Nephron progenitor cell (in vitro differentiated cells): Measurements from ENCODE around the gene LDLRAP1.

Source experiments
- DNase-seq: peaks from one replicate; pipeline ENCODE4 v3.0.0; 2021
- H3K27ac Mint-ChIP-seq: 2 replicates; pipeline ENCODE4 v1.8.0; 2021; ENCODE audit warnings: mild to moderate bottlenecking, moderate library complexity, mixed read lengths
- H3K27me3 Mint-ChIP-seq: 2 replicates; pipeline ENCODE4 v1.8.0; 2021; ENCODE audit warnings: mild to moderate bottlenecking, low read depth, mixed read lengths; ENCODE audit not compliant: poor library complexity
- H3K36me3 Mint-ChIP-seq: 2 replicates; pipeline ENCODE4 v1.8.0; 2021; ENCODE audit warnings: low read depth, mixed read lengths
- H3K4me1 Mint-ChIP-seq: 2 replicates; pipeline ENCODE4 v1.8.0; 2021; ENCODE audit warnings: mixed read lengths
- H3K4me3 Mint-ChIP-seq: 2 replicates; pipeline ENCODE4 v1.8.0; 2021; ENCODE audit warnings: mild to moderate bottlenecking, moderate library complexity, mixed read lengths
- H3K9me3 Mint-ChIP-seq: 2 replicates; pipeline ENCODE4 v1.8.0; 2021; ENCODE audit warnings: mild to moderate bottlenecking, moderate library complexity, mixed read lengths
- TF ChIP-seq, protein P1 (sequence below): fragments of 200-600 bp; sonication (generic); IDR thresholded peaks from 2 replicates; pipeline ENCODE4 v1.5.0; 2021; ENCODE audit warnings: antibody characterized with exemption

LDLRAP1 gene

DNA sequence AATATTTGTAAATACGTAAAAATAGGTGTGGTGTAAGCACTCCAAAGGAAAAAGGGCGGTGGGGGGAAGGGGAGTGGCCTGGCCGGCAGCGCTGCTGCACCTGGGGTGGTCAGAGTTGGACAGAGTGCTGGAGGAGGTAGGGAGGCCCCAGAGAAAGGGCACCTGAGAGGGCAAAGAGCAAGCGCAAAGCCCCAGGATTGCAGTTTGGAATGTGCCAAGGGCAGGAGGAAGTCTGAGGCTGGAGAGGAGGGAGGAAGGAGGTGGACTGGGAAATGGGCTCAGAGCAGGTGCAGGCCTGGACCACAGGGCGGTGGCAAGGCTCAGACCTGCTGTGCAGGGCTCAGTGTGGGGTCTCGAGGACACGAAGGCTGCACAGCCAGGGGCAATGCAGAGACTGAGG lies 30.6 kb downstream of the LDLRAP1 start:
- H3K4me1 Mint-ChIP-seq = peaks cover 29% of the 10 kb centered on the region
- no peaks in the 10 kb centered on the region for H3K36me3 Mint-ChIP-seq
- TF ChIP-seq, protein P1, sequence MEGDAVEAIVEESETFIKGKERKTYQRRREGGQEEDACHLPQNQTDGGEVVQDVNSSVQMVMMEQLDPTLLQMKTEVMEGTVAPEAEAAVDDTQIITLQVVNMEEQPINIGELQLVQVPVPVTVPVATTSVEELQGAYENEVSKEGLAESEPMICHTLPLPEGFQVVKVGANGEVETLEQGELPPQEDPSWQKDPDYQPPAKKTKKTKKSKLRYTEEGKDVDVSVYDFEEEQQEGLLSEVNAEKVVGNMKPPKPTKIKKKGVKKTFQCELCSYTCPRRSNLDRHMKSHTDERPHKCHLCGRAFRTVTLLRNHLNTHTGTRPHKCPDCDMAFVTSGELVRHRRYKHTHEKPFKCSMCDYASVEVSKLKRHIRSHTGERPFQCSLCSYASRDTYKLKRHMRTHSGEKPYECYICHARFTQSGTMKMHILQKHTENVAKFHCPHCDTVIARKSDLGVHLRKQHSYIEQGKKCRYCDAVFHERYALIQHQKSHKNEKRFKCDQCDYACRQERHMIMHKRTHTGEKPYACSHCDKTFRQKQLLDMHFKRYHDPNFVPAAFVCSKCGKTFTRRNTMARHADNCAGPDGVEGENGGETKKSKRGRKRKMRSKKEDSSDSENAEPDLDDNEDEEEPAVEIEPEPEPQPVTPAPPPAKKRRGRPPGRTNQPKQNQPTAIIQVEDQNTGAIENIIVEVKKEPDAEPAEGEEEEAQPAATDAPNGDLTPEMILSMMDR = no peak
- peaks cover 36% of the 10 kb centered on the region for H3K27me3 Mint-ChIP-seq
- no peak overlapping the region for H3K4me3 Mint-ChIP-seq
- DNase-seq = no peak
- no peaks in the 10 kb centered on the region for H3K9me3 Mint-ChIP-seq
- H3K27ac Mint-ChIP-seq = no peak overlapping the region

DNA sequence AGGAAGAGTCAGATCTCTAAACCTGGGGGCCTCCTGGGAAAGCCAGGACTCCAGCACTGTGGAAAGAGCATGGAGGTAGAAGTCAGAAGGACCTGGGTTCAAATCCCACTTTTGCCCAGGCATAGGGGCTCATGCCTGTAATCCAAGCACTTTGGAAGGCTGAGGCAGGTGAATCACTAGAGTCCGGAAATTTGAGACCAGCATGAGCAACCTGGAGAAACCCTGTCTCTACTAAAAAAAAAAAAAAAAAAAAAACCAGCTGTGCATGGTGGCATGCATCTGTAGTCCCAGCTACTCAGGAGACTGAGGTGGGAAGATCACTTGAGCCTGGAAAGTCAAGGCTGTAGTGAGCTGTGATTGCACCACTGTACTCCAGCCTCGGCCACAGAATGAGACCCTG lies 31.8 kb downstream of the LDLRAP1 start:
- no peaks in the 10 kb centered on the region for H3K9me3 Mint-ChIP-seq
- peaks cover 17% of the 10 kb centered on the region for H3K4me1 Mint-ChIP-seq
- no peak for DNase-seq
- no peak overlapping the region for H3K27ac Mint-ChIP-seq
- no peak overlapping the region for H3K4me3 Mint-ChIP-seq
- no peaks in the 10 kb centered on the region for H3K36me3 Mint-ChIP-seq
- TF ChIP-seq, protein P1 = no peak
- H3K27me3 Mint-ChIP-seq = peaks cover 42% of the 10 kb centered on the region

DNA sequence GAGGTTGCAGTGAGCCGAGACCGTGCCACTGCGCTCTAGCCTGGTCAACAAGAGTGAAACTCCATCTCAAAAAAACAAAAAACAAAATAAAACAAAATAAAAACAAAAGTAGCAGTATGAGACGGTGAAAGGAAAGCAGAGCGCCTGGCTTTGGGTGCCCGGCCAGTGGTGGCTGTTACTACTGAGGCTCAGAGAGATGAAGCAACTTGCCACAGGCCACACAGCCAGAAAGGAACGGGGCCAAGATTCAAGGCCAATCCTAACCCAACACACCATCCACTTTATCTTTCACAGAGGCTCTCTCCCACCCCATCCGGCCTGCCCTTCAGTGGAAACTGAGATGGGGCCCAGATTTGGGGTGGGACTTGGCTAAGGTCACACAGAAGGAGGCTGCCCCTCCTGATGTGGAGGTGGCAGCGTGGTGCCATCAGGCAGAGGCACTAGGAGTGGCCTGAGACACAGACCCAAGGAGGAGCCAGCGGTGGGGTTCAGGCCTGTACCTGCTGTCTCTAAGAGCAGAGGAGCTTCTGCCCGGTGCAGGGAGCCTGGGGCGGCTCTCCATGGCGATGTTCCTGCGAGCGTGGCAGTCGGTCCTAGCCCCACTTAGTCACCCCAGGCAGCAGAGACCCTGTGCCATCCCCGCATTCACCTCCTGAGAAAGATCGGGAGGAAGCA lies 33.2 kb downstream of the LDLRAP1 start:
- TF ChIP-seq, protein P1 = no peak
- Mint-ChIP-seq H3K4me1 (peaks cover 24% of the 10 kb centered on the region), H3K27me3 (peaks cover 45% of the 10 kb centered on the region), H3K4me3 (no peak overlapping the region), H3K36me3 (no peaks in the 10 kb centered on the region), H3K9me3 (no peaks in the 10 kb centered on the region), H3K27ac (no peak overlapping the region)
- no peak for DNase-seq

DNA sequence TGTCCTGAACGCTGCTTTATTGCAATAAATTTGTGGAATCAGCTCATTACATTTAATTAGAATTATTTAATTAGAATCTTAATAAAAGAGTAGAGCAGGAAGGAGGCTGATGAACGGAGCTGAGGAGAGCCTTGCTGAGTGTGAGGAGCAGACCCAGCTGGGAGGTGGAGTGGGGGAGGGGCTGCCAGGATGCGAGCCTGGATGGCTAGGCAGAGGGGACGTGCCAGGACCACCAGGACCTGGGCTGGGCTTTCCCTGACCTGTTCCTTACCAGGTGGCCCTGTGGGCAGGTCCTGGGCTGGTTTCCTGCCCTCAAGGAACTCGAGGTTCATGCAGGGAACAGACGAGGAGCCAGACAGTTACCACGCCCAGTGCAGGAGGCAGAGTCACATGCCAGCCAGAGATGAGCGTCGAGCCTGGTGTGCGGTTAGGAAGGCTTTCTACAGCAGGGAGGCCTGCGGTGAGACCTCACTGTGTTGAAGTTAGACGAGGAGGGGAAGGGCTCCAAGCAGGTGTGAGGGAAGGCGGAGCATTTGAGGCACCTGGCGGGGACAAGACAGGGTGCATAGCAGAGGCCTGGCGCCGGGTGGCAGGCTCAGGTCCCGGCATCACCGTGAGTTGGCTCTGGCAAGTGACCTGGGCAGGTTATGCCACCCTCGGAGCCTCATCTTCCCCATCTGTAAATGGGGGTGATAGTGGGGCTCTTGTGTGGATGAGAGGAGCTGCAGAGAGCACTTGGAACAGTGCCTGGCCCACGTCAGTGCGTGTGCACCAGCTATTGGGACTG lies 33.9 kb downstream of the LDLRAP1 start:
- Mint-ChIP-seq H3K9me3 (no peaks in the 10 kb centered on the region), H3K4me3 (no peak overlapping the region), H3K27me3 (peaks cover 40% of the 10 kb centered on the region), H3K4me1 (peaks cover 23% of the 10 kb centered on the region), H3K36me3 (no peaks in the 10 kb centered on the region), H3K27ac (no peak overlapping the region)
- TF ChIP-seq, protein P1 = no peak
- no peak for DNase-seq

DNA sequence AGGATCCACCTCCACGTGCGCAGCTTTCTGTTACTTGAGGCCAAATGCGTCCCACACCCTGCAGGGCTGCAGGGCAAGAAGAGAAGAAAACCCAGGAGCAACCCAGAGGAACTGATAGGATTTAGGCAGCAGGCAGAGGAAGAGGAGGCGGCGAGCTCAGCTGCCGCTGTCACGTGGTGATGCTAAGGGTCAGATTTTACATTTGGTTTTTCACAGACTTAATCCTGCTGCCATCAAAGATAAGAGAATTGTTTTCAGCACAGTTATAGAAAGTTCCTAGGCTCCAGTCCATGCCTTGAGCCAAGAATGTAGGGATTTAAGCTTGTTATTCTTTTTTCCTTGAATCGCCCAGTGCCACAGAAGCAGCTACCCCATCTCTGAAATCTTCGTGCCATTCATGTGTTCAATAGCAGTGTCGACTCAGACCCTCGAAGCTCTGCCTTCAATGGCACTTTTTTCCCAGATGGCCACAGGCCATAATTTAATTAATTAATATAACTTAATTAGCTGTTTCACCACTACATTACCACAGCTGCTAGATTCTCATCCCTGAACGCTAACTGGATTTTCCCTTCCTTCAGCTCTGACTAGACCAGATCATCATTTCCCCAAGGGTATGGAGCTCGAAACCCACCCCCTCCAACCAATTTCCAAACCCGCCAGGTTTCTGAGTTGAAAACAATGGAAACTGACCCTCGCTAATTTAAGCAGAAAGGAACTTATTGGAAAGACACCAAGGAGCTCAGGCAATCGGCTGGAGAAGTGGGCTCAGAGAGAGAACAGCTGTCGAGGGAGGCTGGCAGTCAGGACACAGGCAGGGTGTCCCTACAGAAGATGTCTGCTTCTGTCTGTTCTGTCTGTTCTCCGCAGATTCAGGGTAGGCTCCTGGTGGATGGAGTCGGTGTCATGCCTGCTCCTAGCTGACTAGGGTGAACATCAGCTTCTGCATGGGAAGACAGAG lies 36.2 kb downstream of the LDLRAP1 start:
- DNase-seq = no peak
- H3K27ac Mint-ChIP-seq = no peak overlapping the region

More for the DNA sequence above, 36.2 kb downstream of the LDLRAP1 start:
- Mint-ChIP-seq H3K4me1 (peaks cover 14% of the 10 kb centered on the region), H3K9me3 (peaks cover 11% of the 10 kb centered on the region), H3K36me3 (no peaks in the 10 kb centered on the region), H3K27me3 (peaks cover 28% of the 10 kb centered on the region), H3K4me3 (no peak overlapping the region)
- TF ChIP-seq, protein P1 = no peak
